ENCODE results near the gene SH3PXD2A.

SH3PXD2A gene

GRCh38 chr10:103751667-103752290, 103.6 kb downstream of the SH3PXD2A start:
- Histone ChIP-seq H3K4me3 (ENCODE audit: low read depth in 1 of 2, low read length in 1 of 2) (no peak overlapping the region), H3K36me3 (no peaks in the 10 kb centered on the region), H3K27ac (no peak overlapping the region), H3K9me3 (no peaks in the 10 kb centered on the region), H3K27me3 (no peaks in the 10 kb centered on the region), H3K4me1 (ENCODE audit: control insufficient read depth in 1 of 2, insufficient read depth in 1 of 2, low read depth in 1 of 2, low read length in 1 of 2) (peaks cover 0 to under 1% of the 10 kb centered on the region in 2 experiments)
- TF ChIP-seq CTCF (IDR thresholded peaks at IDR 0.05) = no peak

GRCh38 chr10:103750836-103751235, 104.5 kb downstream of the SH3PXD2A start:
- TF ChIP-seq CTCF (IDR thresholded peaks at IDR 0.05) = no peak
- no peaks in the 10 kb centered on the region for H3K27me3 ChIP-seq
- H3K27ac ChIP-seq = no peak overlapping the region
- H3K4me1 ChIP-seq (ENCODE audit: control insufficient read depth in 1 of 2, insufficient read depth in 1 of 2, low read depth in 1 of 2, low read length in 1 of 2) = no peaks in the 10 kb centered on the region
- no peak overlapping the region for H3K4me3 ChIP-seq (ENCODE audit: low read depth in 1 of 2, low read length in 1 of 2)
- H3K36me3 ChIP-seq = no peaks in the 10 kb centered on the region
- H3K9me3 ChIP-seq = no peaks in the 10 kb centered on the region

GRCh38 chr10:103749779-103750178, 105.6 kb downstream of the SH3PXD2A start:
- Histone ChIP-seq H3K27ac (no peak overlapping the region), H3K4me3 (ENCODE audit: low read depth in 1 of 2, low read length in 1 of 2) (no peak overlapping the region), H3K9me3 (no peaks in the 10 kb centered on the region), H3K4me1 (ENCODE audit: control insufficient read depth in 1 of 2, insufficient read depth in 1 of 2, low read depth in 1 of 2, low read length in 1 of 2) (no peaks in the 10 kb centered on the region), H3K36me3 (no peaks in the 10 kb centered on the region), H3K27me3 (no peaks in the 10 kb centered on the region)
- no peak for TF ChIP-seq CTCF (IDR thresholded peaks at IDR 0.05)

- Histone ChIP-seq H3K27me3 (no peaks in the 10 kb centered on the region), H3K4me1 (ENCODE audit: control insufficient read depth in 1 of 2, insufficient read depth in 1 of 2, low read depth in 1 of 2, low read length in 1 of 2) (no peaks in the 10 kb centered on the region), H3K27ac (no peak overlapping the region), H3K36me3 (no peaks in the 10 kb centered on the region), H3K9me3 (no peaks in the 10 kb centered on the region), H3K4me3 (ENCODE audit: low read depth in 1 of 2, low read length in 1 of 2) (no peak overlapping the region)
- no peak for TF ChIP-seq CTCF (IDR thresholded peaks at IDR 0.05)
Observed at GRCh38 chr10:103748020-103748419, 107.4 kb downstream of the SH3PXD2A start.

- no peaks in the 10 kb centered on the region for H3K27me3 ChIP-seq
- H3K9me3 ChIP-seq = no peaks in the 10 kb centered on the region
- H3K4me1 ChIP-seq (ENCODE audit: control insufficient read depth in 1 of 2, insufficient read depth in 1 of 2, low read depth in 1 of 2, low read length in 1 of 2) = no peaks in the 10 kb centered on the region
- H3K27ac ChIP-seq = no peak overlapping the region
- no peaks in the 10 kb centered on the region for H3K36me3 ChIP-seq
- H3K4me3 ChIP-seq (ENCODE audit: low read depth in 1 of 2, low read length in 1 of 2) = no peak overlapping the region
- TF ChIP-seq CTCF (IDR thresholded peaks at IDR 0.05) = no peak
Observed at GRCh38 chr10:103747193-103747865, 108.0 kb downstream of the SH3PXD2A start.

Measured in neutrophil (primary cell).